ENCODE results near the gene CHRNE.
A peak's percentile ranks its signal among the peaks of the same experiment; 100 is the strongest.

The CHRNE gene

DNA sequence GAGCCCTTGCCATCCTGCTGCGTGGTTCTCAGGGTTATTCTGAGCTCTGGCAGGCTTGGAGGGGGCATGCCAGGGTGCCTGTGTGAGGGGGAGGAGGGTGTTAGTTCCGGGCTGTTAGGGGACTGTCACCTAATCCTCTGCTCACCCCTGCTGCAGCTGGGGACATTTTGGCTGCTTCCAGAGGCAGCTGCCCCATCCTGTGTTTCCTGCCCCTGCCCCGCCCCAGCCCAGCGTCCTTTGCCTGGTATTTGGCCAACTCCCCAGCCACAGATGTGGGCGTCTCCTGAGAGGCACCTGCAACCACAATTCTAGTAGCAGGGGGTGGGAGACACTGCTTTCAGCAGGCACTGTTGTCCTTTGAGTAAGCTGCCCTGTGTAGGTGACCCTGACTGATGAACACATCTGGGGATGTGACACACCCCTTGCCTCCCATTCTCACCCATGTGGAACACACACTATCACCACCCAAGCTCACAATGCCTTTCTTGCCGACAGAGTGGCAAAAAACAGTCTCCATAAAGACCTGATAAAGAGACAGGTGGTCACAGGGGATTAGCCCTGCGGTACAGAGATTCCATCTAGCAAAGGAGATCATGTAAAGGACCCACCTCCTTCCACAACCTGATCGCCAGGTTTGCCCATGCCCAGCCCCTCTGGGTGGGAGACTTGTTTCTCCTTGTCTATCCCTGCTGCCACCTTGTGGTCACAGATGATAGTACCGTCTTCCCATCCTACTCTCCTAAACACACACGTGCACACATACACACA, at the start of gene CHRNE:
CHRNE (minus strand) TSS at position 48 of the 768 bp plus-strand sequence; CDS start at position 13, 35 bp downstream.
- DNase-seq: peak; percentile 27

DNA sequence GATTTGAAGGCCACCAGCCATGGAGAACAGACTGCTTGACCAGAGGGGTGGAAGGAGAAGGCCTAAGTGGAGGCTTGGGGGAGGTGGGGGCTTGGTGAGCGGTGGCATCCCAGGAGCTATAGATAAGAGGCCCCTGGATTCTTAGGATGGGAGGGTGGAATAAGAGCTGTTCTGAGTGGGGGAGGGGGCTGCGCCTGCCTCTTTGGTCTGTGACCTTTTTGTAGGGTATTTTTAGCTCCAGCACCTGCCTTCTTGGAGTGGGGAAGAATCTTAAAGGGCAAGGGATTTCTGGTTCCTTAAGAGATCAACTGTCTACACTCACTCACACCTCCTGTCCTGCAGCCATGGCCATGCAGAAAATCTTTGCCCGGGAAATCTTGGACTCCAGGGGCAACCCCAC, 48.6 kb upstream of the CHRNE start:
- no peak for DNase-seq

DNA sequence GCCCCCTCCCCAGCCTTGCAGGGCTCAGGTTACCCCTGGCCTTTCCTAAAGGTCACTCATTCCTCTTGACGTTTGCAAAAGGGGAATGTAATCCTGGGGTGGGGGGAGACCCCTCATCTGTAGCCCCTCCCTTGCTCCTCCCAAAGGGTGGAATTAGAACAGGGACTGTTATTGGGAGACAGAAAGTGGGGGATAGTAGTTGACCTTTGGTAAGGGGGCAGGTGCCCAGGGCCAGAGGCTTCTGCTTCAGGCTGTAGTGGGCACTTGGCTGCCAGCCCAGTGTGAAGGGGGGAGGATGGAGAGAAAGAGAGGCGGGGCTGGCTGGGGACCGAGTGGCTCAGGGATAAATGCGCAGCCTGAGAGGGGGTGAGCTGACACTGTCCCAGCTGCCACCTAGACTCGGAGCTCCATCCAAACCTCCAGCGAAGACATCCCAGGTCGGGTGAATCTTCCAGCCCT, 47.9 kb upstream of the CHRNE start, which contains the start of gene ENO3:
ENO3 (plus strand) TSS at position 374 of the 459 bp plus-strand sequence. CDS start 711 bp downstream, outside the sequence.
- DNase-seq: no peak

DNA sequence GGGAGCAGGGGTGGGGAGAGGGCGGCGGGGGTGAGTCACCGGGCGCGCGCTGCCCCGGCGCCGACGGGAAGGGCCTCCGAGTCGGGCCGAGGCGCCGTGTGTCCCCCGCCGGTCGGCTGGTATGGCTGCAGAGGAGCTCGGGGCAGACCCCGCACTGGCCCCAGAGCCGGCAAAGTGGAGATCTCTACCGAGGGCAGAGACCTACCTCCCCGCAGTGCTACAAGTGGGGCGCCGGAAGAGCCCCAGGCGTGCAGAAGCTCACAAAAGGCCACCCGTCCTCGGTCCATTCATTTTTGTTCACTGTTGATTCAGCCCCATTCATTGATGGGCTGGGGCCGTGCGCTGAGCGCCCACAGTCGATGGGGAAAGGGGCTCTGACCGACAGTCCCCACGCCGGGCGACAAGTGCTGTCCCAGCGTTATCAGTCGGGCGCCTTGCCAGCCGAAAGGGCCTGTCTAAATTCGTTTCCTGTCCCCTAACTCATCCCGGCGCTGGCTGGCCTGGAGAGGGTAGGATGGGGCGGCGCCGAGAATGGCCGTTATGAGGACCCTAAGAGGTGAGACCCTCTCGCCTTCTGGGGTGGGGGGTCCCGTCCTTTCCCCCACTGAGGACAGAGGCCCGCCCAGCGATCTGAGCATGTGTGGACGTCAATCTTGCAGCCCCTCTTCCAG, 47.3 kb upstream of the CHRNE start:
- no peak for DNase-seq

DNA sequence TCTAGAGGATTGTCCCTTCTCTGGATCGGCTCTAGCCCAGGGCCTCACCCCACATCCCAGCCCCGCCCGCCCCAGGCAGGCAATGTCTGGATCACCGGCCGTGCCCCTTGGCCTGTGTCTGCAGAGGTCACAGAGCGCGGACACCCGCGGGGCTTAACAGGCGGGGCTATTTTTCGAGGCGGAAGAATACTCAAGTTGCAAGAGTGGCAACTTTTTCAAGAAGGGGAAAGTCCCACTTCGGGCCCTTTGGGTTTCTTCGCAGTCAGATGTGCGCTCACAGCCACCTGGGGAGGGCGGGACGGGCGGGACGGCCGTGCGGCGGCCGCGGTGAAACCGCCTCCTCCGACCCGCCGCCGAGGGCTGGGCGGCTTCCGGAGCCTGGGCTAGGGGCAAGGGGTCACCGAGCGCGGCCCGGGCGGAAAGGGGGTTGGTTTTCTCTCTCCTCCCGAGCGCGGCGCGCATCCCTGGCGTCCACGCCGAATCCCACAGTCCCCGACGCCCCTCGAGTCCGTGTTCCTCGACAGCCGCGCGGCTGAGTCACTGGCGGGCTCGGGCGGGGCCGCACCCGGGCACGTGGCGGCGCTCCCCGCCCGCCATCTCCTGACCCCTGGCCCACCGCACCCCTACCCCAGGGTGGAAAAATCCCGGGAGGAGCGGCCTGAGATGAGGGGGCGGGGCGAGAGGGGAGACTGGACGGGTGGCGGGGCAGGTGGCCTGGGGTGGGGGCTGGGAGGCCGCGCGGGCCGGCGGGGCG, 46.6 kb upstream of the CHRNE start:
- peak; percentile 20 for DNase-seq

DNA sequence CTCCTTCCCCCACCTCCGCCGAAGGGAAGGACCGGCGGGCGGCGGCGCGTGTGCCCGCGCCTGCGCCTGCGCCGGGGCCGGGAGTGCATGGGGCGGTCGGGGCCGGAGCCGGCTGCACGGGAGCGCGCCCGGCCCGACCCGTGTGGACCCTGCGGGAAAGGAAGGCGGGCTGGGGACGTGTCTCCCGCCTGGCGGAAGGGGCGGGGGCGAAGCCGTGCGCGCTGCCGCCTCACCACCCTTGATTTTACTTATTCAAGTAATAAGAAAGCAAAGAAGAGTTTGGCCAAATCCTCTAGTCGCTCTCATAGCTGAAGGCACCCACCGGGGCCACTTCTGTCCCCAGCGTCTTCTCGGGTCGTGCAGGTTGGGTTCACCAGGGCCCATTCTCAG, 46.0 kb upstream of the CHRNE start:
- DNase-seq: no peak

DNA sequence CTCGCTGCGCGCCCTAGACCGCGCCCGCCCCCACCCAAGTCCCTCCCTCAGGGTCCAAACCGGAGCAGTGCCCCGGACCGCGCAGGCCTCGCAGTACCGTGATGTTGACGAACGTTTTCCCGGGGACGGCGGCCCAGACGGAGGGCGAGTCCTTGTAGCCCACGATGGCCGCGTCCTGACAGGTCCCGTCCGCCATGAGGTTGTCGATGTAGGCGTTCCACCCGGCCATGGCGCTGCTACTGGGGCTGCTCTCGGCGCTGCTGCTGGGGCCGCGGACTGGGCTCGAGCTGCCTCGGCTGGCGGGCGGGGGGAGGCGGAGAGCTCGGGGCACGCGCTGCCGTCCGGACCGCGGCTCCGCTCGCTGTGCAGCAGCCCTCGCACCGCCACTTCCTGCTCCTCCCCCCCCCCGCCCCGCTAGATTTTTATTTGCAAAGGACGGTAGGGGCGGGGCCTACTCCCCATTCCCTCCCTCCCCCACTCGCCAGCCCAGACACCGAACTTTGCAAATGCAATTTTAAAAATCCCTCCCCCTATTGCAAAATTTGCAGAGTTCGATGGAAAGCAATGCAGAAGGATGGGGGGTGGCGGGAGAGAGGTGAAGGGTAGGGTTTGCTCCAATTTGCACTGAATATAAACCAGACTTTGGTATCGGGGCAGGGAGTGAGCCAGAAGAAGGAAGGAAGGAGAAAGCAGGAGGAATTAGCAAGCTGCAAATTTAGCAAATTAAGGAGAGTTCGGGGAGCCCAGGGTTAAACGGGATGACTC, 45.5 kb upstream of the CHRNE start, which contains the start of gene PFN1:
PFN1 (minus strand) TSS at position 365 of the 765 bp plus-strand sequence; CDS start at position 229, 136 bp downstream.
- DNase-seq: peak; percentile 58

DNA sequence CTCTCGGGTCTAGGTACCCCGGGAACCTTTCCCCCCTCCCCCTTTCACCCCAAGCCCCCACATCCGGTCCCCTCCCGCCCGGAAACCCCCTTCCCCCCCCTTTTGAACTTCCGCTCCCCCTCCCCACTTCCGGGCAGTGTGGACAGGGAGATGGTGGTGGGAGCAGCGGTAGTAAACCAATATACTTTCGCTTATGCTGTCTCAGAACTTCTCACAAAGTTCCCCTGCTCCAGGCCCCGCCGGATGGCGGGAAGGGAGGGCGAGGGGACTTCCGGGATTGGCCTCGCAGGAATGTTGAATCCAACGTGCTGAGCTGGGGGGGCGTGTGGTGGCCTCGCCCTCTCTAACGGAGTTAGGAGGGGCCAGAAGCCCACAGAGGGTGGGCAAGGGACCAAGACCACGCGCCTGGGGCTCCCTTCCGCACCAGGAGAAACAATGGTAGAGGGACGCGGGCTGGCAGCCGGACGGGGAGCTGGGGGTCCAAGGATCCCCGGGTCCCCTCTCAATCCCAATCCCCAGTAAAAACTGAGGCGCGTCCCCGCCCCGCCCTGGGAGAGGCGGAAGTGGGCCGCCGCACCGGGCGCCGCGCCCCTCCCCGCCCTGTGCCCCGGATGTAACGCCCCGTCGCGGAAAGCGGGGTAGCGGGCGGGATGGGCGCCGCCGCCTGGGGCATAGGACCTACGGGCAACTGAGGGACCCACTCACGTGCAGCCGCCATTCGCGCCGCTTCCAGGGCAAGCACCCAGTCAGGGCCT, 44.7 kb upstream of the CHRNE start:
- DNase-seq: no peak

DNA sequence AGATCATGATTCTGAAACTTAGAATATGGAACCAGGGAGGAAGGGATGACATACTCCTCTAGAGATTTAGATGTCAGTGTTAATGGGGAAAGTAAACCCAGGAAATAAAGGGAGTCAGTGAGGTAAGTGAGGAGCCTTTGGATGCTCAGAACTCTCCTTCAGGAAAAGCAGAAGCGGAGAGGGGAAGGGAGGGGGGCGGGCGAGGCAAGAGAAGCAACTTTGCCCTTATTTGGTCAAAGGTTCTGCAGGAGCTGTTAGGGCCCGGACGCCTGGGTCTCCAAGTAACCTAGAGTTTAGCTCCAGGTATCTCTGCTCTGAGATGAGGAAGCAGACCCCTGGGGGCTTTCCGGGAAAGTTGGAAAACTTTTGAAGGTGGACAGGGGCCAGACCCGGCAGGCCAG, 44.1 kb upstream of the CHRNE start:
- DNase-seq: no peak

DNA sequence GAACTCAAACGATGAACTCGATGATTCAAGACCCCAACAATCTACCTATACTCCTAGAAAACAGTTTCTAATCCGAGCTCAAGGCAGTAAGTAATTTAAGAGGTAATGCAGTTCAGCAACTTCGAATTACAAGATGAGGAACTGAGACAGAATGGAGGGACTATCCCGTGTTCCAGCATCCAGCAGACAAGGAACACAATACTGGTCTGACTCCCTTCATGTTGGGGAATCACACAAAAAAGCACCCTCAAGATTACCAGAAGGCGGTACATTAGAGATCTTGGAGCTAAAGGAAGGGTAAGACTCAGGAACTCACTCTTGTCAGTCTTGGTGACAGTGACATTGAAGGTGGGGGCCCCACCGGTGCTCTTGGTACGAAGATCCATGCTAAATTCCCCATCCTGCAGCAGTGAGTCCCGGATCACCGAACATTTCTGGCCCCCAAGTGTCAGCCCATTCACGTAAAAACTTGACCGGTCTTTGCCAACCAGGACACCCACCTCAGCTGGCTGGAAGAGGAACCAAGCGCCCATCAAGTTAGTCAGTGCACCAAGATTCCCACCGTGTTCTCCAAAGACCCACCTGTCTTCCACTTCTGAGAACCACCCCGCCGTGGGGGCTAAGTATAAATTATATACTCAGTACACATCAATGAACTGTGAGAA, 43.5 kb upstream of the CHRNE start:
- no peak for DNase-seq

DNA sequence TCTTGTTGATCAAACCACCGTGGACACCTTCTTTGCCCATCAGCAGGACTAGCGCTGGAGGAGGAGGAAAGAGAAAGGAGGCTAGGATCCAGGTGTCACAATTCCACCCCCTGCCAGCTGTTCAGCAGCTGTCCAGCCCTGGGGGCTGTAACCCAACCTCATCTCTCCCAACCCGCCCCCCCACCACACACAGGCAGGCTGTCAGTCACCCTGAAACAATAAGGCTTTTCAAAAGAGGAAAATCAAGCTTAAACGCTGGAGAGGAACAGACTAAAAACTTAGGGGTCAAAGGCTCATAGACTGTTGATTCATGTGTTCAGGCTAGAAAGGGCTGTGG, 43.0 kb upstream of the CHRNE start:
- no peak for DNase-seq

DNA sequence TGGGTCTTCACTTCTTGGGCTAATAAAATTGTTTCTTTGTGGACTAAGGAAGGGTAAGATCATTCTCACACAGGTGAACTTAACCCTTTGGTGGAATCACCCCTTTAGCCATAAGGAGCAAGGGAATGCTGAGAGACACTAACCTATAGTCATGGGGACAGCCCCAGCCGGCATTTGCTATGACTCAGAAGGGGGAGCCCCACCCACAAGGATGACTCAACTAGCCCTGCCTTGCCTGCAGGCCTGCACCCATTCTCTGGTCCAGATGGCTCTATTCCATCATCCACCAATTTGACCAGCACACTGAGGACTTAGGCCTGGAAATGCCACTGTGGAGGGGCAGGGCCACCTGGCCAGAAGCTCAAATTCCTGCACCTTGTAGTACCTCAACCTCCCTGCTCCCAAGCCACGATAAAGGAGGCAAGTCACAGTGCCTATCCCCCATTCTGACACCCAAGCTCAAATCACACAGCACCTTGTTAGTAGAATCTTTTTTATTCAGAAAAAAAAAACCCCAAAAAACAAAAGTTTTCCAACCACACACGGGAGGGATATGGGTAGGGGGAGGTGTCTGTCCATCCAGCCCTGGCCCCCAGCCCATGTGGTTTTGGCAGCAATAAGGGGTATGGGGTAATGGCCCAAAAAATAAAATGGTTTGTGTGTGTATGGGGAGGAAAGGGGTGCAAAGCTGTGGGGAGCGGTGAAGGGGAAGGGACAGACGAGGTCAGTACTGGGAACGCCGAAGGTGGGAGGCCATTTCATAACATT, 42.5 kb upstream of the CHRNE start:
- no peak for DNase-seq

DNA sequence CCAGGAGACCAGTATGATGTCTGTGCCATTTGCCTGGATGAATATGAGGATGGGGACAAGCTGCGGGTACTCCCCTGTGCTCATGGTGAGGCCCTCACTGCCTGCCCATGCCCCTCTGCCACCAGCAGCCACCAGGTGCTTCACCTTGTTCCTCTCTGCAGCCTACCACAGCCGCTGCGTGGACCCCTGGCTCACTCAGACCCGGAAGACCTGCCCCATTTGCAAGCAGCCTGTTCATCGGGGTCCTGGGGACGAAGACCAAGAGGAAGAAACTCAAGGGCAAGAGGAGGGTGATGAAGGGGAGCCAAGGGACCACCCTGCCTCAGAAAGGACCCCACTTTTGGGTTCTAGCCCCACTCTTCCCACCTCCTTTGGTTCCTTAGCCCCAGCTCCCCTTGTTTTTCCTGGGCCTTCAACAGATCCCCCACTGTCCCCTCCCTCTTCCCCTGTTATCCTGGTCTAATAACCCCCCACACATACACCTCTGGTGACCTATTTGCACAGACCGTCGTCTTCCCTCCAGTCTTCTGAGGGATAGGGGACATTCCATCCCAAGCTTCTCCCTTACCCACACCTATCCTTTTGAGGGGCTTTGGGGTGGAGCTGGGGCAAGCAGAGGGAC, 41.8 kb upstream of the CHRNE start:
- DNase-seq: no peak

DNA sequence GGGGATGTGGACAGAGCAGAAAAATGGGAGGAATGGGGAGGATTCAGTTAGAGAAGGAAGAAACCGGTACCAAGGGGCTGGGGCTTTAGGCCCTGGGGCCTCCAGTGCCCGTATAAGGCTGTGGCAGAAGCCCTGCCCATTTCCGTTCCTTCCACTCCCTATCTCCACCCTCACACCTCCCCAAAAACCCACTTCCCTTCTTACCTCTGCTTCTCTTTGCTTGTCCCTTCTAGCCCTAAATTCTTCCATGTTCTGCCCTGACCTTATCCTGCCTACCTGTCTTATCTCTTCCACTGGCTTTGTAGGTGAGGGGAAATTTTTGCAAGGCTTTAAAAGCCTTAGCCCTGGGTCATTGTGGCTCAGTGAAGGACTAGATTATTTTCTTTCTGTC, 41.3 kb upstream of the CHRNE start:
- no peak for DNase-seq

DNA sequence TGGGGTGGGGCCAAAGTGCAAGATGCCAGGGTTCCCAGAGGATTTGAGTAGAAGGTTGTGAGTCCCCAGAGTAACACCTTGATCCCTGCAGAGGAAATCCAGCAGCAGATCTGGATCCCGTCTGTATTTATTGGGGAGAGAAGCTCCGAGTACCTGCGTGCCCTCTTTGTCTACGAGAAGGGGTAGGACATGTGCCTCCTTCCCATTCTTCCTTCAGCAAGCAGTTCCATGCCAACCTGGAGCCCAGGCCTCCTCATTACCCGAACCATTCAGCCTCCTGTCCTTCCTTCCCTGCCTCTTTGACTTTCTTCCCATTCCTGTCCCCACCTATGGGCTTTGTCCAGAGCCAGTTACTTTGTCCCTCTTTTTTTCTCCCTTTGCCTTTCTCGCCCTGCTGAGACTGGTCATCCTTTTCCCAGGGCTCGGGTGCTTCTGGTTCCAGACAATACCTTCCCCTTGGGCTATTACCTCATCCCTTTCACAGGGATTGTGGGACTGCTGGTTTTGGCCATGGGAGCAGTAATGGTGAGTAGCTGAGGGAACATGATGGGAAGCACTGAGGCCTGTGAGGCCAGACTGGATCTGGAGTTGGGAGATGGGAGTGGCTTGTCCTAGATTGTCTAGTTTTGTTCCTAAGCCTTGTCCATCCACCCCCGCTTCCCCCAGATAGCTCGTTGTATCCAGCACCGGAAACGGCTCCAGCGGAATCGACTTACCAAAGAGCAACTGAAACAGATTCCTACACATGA, 40.0 kb upstream of the CHRNE start:
- DNase-seq: no peak

DNA sequence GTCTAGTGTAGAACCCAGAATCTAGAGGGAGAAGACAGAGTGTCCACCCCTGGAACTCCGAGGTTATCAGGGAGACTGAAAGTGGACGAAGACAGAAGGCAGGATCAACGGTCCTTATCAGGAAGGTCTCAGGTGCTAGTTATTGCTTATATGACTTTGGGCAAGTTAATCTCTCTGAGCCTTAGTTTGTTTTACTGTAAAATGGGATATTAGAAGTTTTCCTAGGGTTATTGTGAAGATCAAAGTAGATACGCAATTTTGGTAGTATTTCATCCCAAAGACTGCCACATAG, 38.4 kb upstream of the CHRNE start:
- no peak for DNase-seq

DNA sequence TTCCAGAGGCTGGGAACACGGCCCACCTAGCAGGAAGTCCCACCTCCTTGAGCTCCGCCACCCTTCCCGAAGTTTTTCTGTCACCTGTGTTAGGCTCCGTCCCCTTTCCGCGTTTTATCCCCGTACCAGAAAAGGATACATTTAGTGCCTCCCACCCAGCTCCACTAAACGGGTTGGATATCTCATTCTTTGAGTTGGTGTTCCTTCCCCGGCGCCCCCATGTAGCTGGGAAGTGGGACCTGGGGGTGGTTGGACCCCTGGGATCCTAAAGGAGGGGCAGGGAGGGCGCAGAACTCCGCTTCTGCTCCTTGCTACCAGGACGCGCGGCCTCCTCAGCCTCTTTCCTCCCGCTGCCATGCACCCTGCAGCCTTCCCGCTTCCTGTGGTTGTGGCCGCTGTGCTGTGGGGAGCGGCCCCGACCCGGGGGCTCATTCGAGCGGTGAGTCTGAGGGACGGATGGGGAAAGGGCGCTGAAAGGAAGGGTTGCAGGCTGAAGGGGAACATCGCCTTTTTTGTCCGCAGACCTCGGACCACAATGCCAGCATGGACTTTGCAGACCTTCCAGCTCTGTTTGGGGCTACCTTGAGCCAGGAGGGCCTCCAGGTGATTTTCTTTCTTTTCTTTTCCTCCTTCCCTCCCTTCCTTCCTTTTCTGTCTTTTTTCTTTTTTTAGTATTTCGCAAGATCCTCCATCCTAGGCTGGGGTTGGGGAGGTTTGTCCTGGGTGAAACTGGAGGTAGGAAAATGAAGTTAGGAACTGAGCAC, 37.8 kb upstream of the CHRNE start:
- peak; percentile 34 for DNase-seq

DNA sequence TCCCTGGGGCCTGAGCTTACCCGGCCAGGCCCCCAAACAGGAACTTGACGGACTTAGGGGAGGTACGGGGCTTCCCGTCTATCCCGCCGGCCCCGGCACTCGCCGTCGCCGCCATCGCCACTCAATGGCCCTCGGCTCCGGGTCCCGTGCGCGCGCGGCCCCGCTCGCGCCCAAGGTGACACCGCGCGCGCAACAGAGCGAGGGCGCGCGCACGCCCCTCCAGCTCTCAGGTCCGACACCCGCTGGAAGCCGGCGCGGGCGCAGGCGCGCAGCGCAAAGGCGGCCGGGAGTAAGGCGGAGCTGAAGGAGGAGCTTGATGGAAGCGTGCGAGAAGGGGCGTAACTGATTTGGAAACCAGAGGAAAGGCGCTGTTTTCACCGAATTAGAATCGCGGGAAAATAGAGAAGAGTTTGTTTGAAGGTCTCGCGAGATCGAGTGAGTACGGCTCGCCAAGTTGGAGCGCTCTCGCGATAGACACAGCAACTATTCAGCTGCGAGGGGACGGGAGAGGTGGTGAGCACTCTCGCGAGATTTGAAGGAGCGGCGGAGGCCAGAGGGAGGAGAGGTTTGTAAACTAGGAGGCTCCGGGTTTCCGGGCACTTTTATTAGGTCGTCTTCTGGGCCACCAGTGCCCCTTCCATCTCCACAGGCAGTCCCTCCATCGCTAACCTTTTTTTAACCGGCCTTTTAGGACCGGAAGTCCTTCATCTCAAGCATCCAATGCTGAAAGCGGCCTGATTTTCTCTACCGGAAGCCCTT, 37.1 kb upstream of the CHRNE start, which contains the start of the genes RNF167 and SLC25A11:
RNF167 (plus strand) TSS at position 473 of the 759 bp plus-strand sequence. CDS start 642 bp downstream, outside the sequence.
SLC25A11 (minus strand) TSS at position 251 of the 759 bp plus-strand sequence; CDS start at position 115, 136 bp downstream.
- peak; percentile 81 for DNase-seq

Measured in NCI-H2107 (cell line).